ENCODE results near the gene SLC15A5. TPM values are rescaled to one million over a fixed set of nuclear protein-coding genes. Genes with fewer than 3 reads are reported as not detected.

The SLC15A5 gene
- total and polyA plus RNA-seq, 2 of the 4 experiments (the other 2 are of a cell fraction): not detected

GRCh38 chr12:16282978-16283377 lies 5.5 kb upstream of the SLC15A5 start:
- H3K79me1 ChIP-seq (ENCODE audit: low read depth in 1 of 2, low read length in 2 of 2): no peaks in the 10 kb centered on the region
- intact Hi-C loops (cut with micrococcal nuclease): no loop called here
- H3K27me3 ChIP-seq (ENCODE audit: control insufficient read depth, insufficient read depth, low read length): no peaks in the 10 kb centered on the region
- H2BK120ac ChIP-seq (ENCODE audit: low read depth, low read length): no peak overlapping the region
- no peak overlapping the region for H3K4me3 ChIP-seq (ENCODE audit: insufficient read depth, low read depth, low read length)
- H4K91ac ChIP-seq (ENCODE audit: insufficient read depth, low read depth, low read length): no peak overlapping the region
- H3K14ac ChIP-seq (replicated peaks; ENCODE audit: low read depth, low read length): no peak overlapping the region
- no peak overlapping the region for H2BK15ac ChIP-seq (ENCODE audit: low read depth, low read length)
- BruUV-seq (replicated peaks): no TSS peak
- ATAC-seq (ENCODE audit: low read depth) (no peak), DNase-seq (no peak)
- no peaks in the 10 kb centered on the region for H3K9me3 ChIP-seq (ENCODE audit: control insufficient read depth, insufficient read depth, low read length)
- no peaks in the 10 kb centered on the region for H3K4me1 ChIP-seq (ENCODE audit: control insufficient read depth, insufficient read depth, low read length)
- no peak overlapping the region for H2AK5ac ChIP-seq (ENCODE audit: low read depth, low read length)
- no peak overlapping the region for H3K23ac ChIP-seq (ENCODE audit: low read depth, low read length)
- H4K20me1 ChIP-seq (ENCODE audit: insufficient read depth, low read length): no peaks in the 10 kb centered on the region
- no peak overlapping the region for H2AK9ac ChIP-seq (replicated peaks; ENCODE audit: low read depth, low read length, poor library complexity)
- no peaks in the 10 kb centered on the region for H3K9me1 ChIP-seq (ENCODE audit: insufficient read depth, low read length)
- ChIA-PET POLR2A (ENCODE audit: unreplicated experiment) (no interaction called here), CTCF (interaction anchor here (0.6 kb wide), 1 partner anchor 1360 kb away, joined by 3 read pairs; no protein-coding TSS in a partner anchor)
- no peak overlapping the region for H3K56ac ChIP-seq (ENCODE audit: extremely low read depth, insufficient read depth, low read length)
- no peak overlapping the region for H4K5ac ChIP-seq (ENCODE audit: low read depth, low read length)
- no peaks in the 10 kb centered on the region for H3K36me3 ChIP-seq (ENCODE audit: control insufficient read depth, insufficient read depth, low read length)
- dilution Hi-C loops (cut with HindIII; ENCODE audit: low sequenced_read_pairs, unreplicated experiment): no loop called here
- in situ Hi-C loops (cut with MboI; ENCODE audit: low sequenced_read_pairs): no loop called here
- no peak for TF ChIP-seq CTCF (conservative IDR thresholded peaks at IDR 0.05; ENCODE audit: low read depth, low read length)
- no peak for TF ChIP-seq SMC3 (IDR thresholded peaks at IDR 0.05; ENCODE audit: low read depth, low read length)
- TF ChIP-seq CEBPB (IDR thresholded peaks at IDR 0.05; ENCODE audit: low read depth, low read length): no peak
- TF ChIP-seq ELK1 (IDR thresholded peaks at IDR 0.05; ENCODE audit: borderline replicate concordance, low read depth, low read length): no peak
- no peak for TF ChIP-seq MXI1 (IDR thresholded peaks at IDR 0.05; ENCODE audit: borderline replicate concordance, low read depth, low read length)
- TF ChIP-seq RAD21 (IDR thresholded peaks at IDR 0.05; ENCODE audit: low read length): no peak
- TF ChIP-seq MAZ (IDR thresholded peaks at IDR 0.05; ENCODE audit: borderline replicate concordance, low read depth, low read length): no peak
- no peak for TF ChIP-seq NFE2L2 (IDR thresholded peaks at IDR 0.05; ENCODE audit: low read depth, low read length)
- H3K4ac ChIP-seq (ENCODE audit: low read depth, low read length): no peak overlapping the region
- H2BK5ac ChIP-seq (ENCODE audit: low read depth, low read length, poor library complexity, severe bottlenecking): no peak overlapping the region
- H3K27ac ChIP-seq (ENCODE audit: insufficient read depth, low read length): no peak overlapping the region
- no peak overlapping the region for H3K18ac ChIP-seq (ENCODE audit: low read depth, low read length)
- WGBS, 2 experiments (ENCODE audit: extremely low coverage in 2 of 2, insufficient read length in 1 of 2): no CpG with 5 or more reads among the region's 2 CpGs
- H3K9ac ChIP-seq (ENCODE audit: low read depth, low read length): no peak overlapping the region
- no peak overlapping the region for H3K4me2 ChIP-seq (ENCODE audit: low read depth, low read length)
- no peak overlapping the region for H4K8ac ChIP-seq (ENCODE audit: low read depth in 2 of 2, low read length in 2 of 2)
- H2BK20ac ChIP-seq (ENCODE audit: low read depth, low read length): no peak overlapping the region
- H2AFZ ChIP-seq (replicated peaks; ENCODE audit: low read length, poor library complexity): no peak overlapping the region

All from IMR-90 (cell line).